ENCODE data around the gene YWHAB.

DNA sequence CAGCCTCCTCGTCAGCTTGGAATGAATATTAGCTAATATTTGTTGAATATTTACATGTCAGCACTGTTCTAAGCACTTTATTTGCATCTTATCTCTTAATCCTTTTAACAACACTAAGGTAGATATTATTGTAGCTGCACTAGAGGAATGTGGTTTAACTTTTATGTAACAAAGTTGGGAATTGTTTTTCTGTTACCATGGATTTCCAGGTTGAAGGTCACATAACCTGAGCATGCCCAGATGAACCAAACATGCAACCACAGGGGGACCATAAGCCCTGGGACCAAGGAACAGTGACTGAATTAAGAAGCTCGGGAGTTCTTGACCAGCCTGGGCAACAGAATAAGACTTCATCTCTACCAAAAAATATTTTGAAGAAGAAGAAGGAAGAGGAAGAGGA lies 29.1 kb upstream of the YWHAB start:
- TF ChIP-seq, protein P1, sequence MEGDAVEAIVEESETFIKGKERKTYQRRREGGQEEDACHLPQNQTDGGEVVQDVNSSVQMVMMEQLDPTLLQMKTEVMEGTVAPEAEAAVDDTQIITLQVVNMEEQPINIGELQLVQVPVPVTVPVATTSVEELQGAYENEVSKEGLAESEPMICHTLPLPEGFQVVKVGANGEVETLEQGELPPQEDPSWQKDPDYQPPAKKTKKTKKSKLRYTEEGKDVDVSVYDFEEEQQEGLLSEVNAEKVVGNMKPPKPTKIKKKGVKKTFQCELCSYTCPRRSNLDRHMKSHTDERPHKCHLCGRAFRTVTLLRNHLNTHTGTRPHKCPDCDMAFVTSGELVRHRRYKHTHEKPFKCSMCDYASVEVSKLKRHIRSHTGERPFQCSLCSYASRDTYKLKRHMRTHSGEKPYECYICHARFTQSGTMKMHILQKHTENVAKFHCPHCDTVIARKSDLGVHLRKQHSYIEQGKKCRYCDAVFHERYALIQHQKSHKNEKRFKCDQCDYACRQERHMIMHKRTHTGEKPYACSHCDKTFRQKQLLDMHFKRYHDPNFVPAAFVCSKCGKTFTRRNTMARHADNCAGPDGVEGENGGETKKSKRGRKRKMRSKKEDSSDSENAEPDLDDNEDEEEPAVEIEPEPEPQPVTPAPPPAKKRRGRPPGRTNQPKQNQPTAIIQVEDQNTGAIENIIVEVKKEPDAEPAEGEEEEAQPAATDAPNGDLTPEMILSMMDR (conservative IDR thresholded peaks at IDR 0.05 in 1 of 2, IDR thresholded peaks at IDR 0.05 in 1 of 2; ENCODE audit: low read depth in 1 of 2, low read length in 2 of 2) = no peak
- no peak for TF ChIP-seq EZH2 (IDR thresholded peaks at IDR 0.05; ENCODE audit: low read length, missing control alignments)

All from fibroblast of lung (primary cell).